IMR-90 (cell line): ENCODE results near the gene BCKDK. TPM values are rescaled to one million over a fixed set of nuclear protein-coding genes. Genes with fewer than 3 reads are reported as not detected.

Source experiments
- ATAC-seq: fragments of 200-7000 bp; cut with Tn5 transposase; 2 replicates; pipeline ENCODE4 v1.9.1; 2020; ENCODE audit warnings: low read depth, mild to moderate bottlenecking, moderate library complexity
- BruUV-seq: library from RNA; stranded (reverse); fragments of 400-500 nt; replicated peaks from 2 replicates; lab custom pipeline; 2021; lab: Mats Ljungman, UMichigan
- CTCF ChIA-PET: fragments of 300-600 bp; formaldehyde crosslinking; extraction: SDS; loops from one replicate; lab custom pipeline; 2021; ENCODE audit warnings: antibody characterized with exemption; lab: Yijun Ruan, JAX
- POLR2A ChIA-PET: fragments of 300-600 bp; sonication (Branson Sonifier 250); formaldehyde crosslinking; loops from one replicate; lab custom pipeline; 2022; ENCODE audit warnings: antibody characterized with exemption; ENCODE audit not compliant: unreplicated experiment; lab: Charles Lee
- DNase-seq: peaks from one replicate; pipeline ENCODE4 v3.0.0; 2013
- H2AFZ ChIP-seq: replicated peaks from 2 replicates; pipeline ENCODE3; 2013; ENCODE audit warnings: low read length, mild to moderate bottlenecking; ENCODE audit not compliant: poor library complexity
- H2AK5ac ChIP-seq: 2 replicates; pipeline ENCODE4 v1.6.1; 2013; ENCODE audit warnings: low read depth, low read length, inconsistent platforms
- H2AK9ac ChIP-seq: replicated peaks from 2 replicates; pipeline ENCODE3; 2013; ENCODE audit warnings: mild to moderate bottlenecking, low read depth, low read length, moderate library complexity; ENCODE audit not compliant: poor library complexity
- H2BK120ac ChIP-seq: 2 replicates; pipeline ENCODE4 v1.6.1; 2013; ENCODE audit warnings: low read depth, low read length, inconsistent platforms
- H2BK15ac ChIP-seq: 3 replicates; pipeline ENCODE4 v1.6.1; 2013; ENCODE audit warnings: low read depth, low read length, inconsistent platforms
- H2BK20ac ChIP-seq: 2 replicates; pipeline ENCODE4 v1.6.1; 2013; ENCODE audit warnings: low read depth, mild to moderate bottlenecking, inconsistent platforms, low read length, moderate library complexity
- H2BK5ac ChIP-seq: 2 replicates; pipeline ENCODE4 v1.6.1; 2013; ENCODE audit warnings: mild to moderate bottlenecking, low read depth, low read length, inconsistent platforms; ENCODE audit not compliant: poor library complexity, severe bottlenecking
- H3K14ac ChIP-seq: replicated peaks from 2 replicates; pipeline ENCODE4 v1.6.1; 2013; ENCODE audit warnings: low read depth, low read length, inconsistent platforms
- H3K18ac ChIP-seq: 2 replicates; pipeline ENCODE4 v1.6.1; 2013; ENCODE audit warnings: low read depth, low read length, control low read depth
- H3K23ac ChIP-seq: 2 replicates; pipeline ENCODE4 v1.6.1; 2013; ENCODE audit warnings: low read depth, low read length, inconsistent platforms
- H3K27ac ChIP-seq: 2 replicates; pipeline ENCODE4 v1.5.1; 2013; ENCODE audit warnings: mild to moderate bottlenecking, control low read depth, low read length; ENCODE audit not compliant: insufficient read depth
- H3K27me3 ChIP-seq: 2 replicates; pipeline ENCODE4 v1.6.1; 2013; ENCODE audit warnings: low read length; ENCODE audit not compliant: control insufficient read depth, insufficient read depth
- H3K36me3 ChIP-seq: 2 replicates; pipeline ENCODE4 v1.6.1; 2013; ENCODE audit warnings: low read length, mixed read lengths; ENCODE audit not compliant: control insufficient read depth, insufficient read depth
- H3K4ac ChIP-seq: 2 replicates; pipeline ENCODE4 v1.6.1; 2013; ENCODE audit warnings: low read depth, low read length, inconsistent platforms
- H3K4me1 ChIP-seq: 2 replicates; pipeline ENCODE4 v1.6.1; 2013; ENCODE audit warnings: low read length, mixed read lengths; ENCODE audit not compliant: control insufficient read depth, insufficient read depth
- H3K4me2 ChIP-seq: 2 replicates; pipeline ENCODE4 v1.6.1; 2013; ENCODE audit warnings: low read depth, mild to moderate bottlenecking, control low read depth, low read length, moderate library complexity
- H3K4me3 ChIP-seq: 2 replicates; pipeline ENCODE4 v1.5.1; 2013; ENCODE audit warnings: low read depth, mild to moderate bottlenecking, control low read depth, low read length, moderate library complexity; ENCODE audit not compliant: insufficient read depth
- H3K56ac ChIP-seq: 2 replicates; pipeline ENCODE4 v1.6.1; 2013; ENCODE audit warnings: low read length, inconsistent platforms; ENCODE audit not compliant: insufficient read depth; ENCODE audit errors: extremely low read depth
- H3K79me1 ChIP-seq, 2 experiments: 2 replicates each; pipeline ENCODE4 v1.6.1; 2013; ENCODE audit warnings: low read length in 2 of 2, inconsistent platforms in 1 of 2, low read depth in 1 of 2
- H3K9ac ChIP-seq: 2 replicates; pipeline ENCODE4 v1.6.1; 2013; ENCODE audit warnings: low read depth, low read length, control low read depth
- H3K9me1 ChIP-seq: 2 replicates; pipeline ENCODE4 v1.6.1; 2013; ENCODE audit warnings: low read length, inconsistent platforms; ENCODE audit not compliant: insufficient read depth
- H3K9me3 ChIP-seq: 2 replicates; pipeline ENCODE4 v1.6.1; 2013; ENCODE audit warnings: low read length; ENCODE audit not compliant: control insufficient read depth, insufficient read depth
- H4K20me1 ChIP-seq: 2 replicates; pipeline ENCODE4 v1.6.1; 2013; ENCODE audit warnings: low read length, inconsistent platforms; ENCODE audit not compliant: insufficient read depth
- H4K5ac ChIP-seq: 2 replicates; pipeline ENCODE4 v1.6.1; 2013; ENCODE audit warnings: mild to moderate bottlenecking, low read depth, low read length, control low read depth
- H4K8ac ChIP-seq, 2 experiments: 2 replicates each; pipeline ENCODE4 v1.6.1; 2013; ENCODE audit warnings: low read depth in 2 of 2, low read length in 2 of 2, control low read depth in 1 of 2, inconsistent platforms in 1 of 2
- H4K91ac ChIP-seq: 2 replicates; pipeline ENCODE4 v1.6.1; 2013; ENCODE audit warnings: low read depth, low read length, inconsistent platforms; ENCODE audit not compliant: insufficient read depth
- CEBPB ChIP-seq: IDR thresholded peaks from 2 replicates; pipeline ENCODE4 v1.6.1; 2012; ENCODE audit warnings: low read depth, low read length, improper control_type of control experiment
- MAFK ChIP-seq: IDR thresholded peaks from 2 replicates; pipeline ENCODE4 v1.6.1; 2012; ENCODE audit warnings: low read depth, low read length, improper control_type of control experiment
- WGBS, 2 experiments: methylation state at CpG; one replicate each; pipeline versions ENCODE4 v1.1.5 to v1.1.7; 2013; ENCODE audit warnings: missing lambda C conversion rate in 2 of 2; ENCODE audit not compliant: insufficient read length in 1 of 2; ENCODE audit errors: extremely low coverage in 2 of 2; 5-methylcytosine and 5-hydroxymethylcytosine counted together
- dilution Hi-C: fragments of 300-500 bp; cut with HindIII; formaldehyde crosslinking; loops from one replicate; pipeline ENCODE4 v1.14.3; 2018; ENCODE audit warnings: low sequenced_read_pairs; ENCODE audit not compliant: unreplicated experiment
- in situ Hi-C: fragments of 300-500 bp; cut with MboI; formaldehyde crosslinking; loops from 3 replicates; pipeline ENCODE4 v1.14.3; 2019; ENCODE audit warnings: low sequenced_read_pairs, inconsistent platforms, mixed read lengths
- intact Hi-C: fragments of 100-400 bp; cut with micrococcal nuclease; formaldehyde crosslinking; loops from 2 replicates; pipeline ENCODE4 v1.10.0; 2022
- polyA plus RNA-seq, 3 experiments: library from polyadenylated mRNA; depleted of rRNA; stranded (reverse); fragments of >200 nt; gene quantifications; 2 replicates each; pipeline ENCODE4 v1.2.3, GENCODE V29; 2012; ENCODE audit warnings: low replicate concordance in 1 of 3
- total RNA-seq: library from RNA; depleted of rRNA; stranded (reverse); fragments of >200 nt; gene quantifications from 2 replicates; pipeline ENCODE4 v1.2.3, GENCODE V29; 2012

Gene BCKDK
- total and polyA plus RNA-seq, 2 of the 4 experiments (the other 2 are of a cell fraction), result 26.0 to 79.3 TPM

GRCh38 chr16:31083081-31083480 is 25.1 kb upstream of the BCKDK start:
- Histone ChIP-seq H3K4me2 (no peak overlapping the region), H2AK5ac (no peak overlapping the region), H3K56ac (no peak overlapping the region), H3K23ac (no peak overlapping the region), H3K4me1 (no peaks in the 10 kb centered on the region), H3K4ac (no peak overlapping the region), H4K91ac (no peak overlapping the region), H3K4me3 (no peak overlapping the region), H3K9ac (no peak overlapping the region), H2BK120ac (no peak overlapping the region), H2BK15ac (no peak overlapping the region), H3K27ac (no peak overlapping the region), H3K9me3 (no peaks in the 10 kb centered on the region), H2BK5ac (no peak overlapping the region), H4K8ac (no peak overlapping the region), H3K27me3 (no peaks in the 10 kb centered on the region), H4K20me1 (peaks cover 21% of the 10 kb centered on the region), H3K36me3 (peaks cover 73% of the 10 kb centered on the region), H3K18ac (no peak overlapping the region), H2AFZ (no peak overlapping the region), H3K79me1 (peaks cover 14 to 46% of the 10 kb centered on the region in 2 experiments), H4K5ac (no peak overlapping the region), H2AK9ac (no peak overlapping the region), H3K9me1 (peaks cover 3% of the 10 kb centered on the region; the same call in 1 of the 2 replicates), H2BK20ac (no peak overlapping the region), H3K14ac (no peak overlapping the region)
- DNase-seq (no peak), ATAC-seq (no peak)
- intact Hi-C loops (no loop called here), dilution Hi-C loops (no loop called here), in situ Hi-C loops (loop anchor here (10.0 kb wide), 1 partner anchor 98 kb away; the partner anchor contains the start of gene HSD3B7)
- TF ChIP-seq MAFK (no peak), CEBPB (peak; percentile 3; the same call in 1 of the 2 replicates)
- CTCF ChIA-PET, result no interaction called here
- no TSS peak for BruUV-seq
- POLR2A ChIA-PET, result no interaction called here
- no CpG with 5 or more reads among the region's 9 CpGs for WGBS, 2 experiments
